ENCODE data around the gene MPP3. TPM values are rescaled to one million over a fixed set of nuclear protein-coding genes. Genes with fewer than 3 reads are reported as not detected.

MPP3 gene
- total RNA-seq, 1 donor from 2014 or later, result 37.0 TPM

- peaks cover 40 to 47% of the 10 kb centered on the region in 2 donors for H3K36me3 ChIP-seq
- no peak overlapping the region for H3K27ac ChIP-seq
- H3K27me3 ChIP-seq, result no peaks in the 10 kb centered on the region
- no peaks in the 10 kb centered on the region for H3K4me1 ChIP-seq
- intact Hi-C loops (cut with DNase I), result no loop called here
- no peak for DNase-seq (ENCODE audit: low spot score in 2 of 2)
- H3K4me3 ChIP-seq, result no peak overlapping the region
- no peak for TF ChIP-seq CTCF (IDR thresholded peaks at IDR 0.05)
- H3K9me3 ChIP-seq, result no peaks in the 10 kb centered on the region
Observed at GRCh38 chr17:43879723-43880419, 46.9 kb upstream of the MPP3 start.

- DNase-seq (ENCODE audit: low spot score in 2 of 2), result peak in 1 of 2 donors; percentile 79
- peaks cover 40 to 47% of the 10 kb centered on the region in 2 donors for H3K36me3 ChIP-seq
- TF ChIP-seq CTCF (IDR thresholded peaks at IDR 0.05), result peak; percentile 87 to 97 (median 94)
- no peak overlapping the region for H3K4me3 ChIP-seq
- H3K27me3 ChIP-seq, result no peaks in the 10 kb centered on the region
- no peaks in the 10 kb centered on the region for H3K9me3 ChIP-seq
- no peaks in the 10 kb centered on the region for H3K4me1 ChIP-seq
- no peak overlapping the region for H3K27ac ChIP-seq
- intact Hi-C loops (cut with DNase I), result no loop called here
Observed at GRCh38 chr17:43878260-43879175, 45.6 kb upstream of the MPP3 start.

- no peak for DNase-seq (ENCODE audit: low spot score in 2 of 2)
- no peak overlapping the region for H3K4me3 ChIP-seq
- H3K36me3 ChIP-seq, result peaks cover 39 to 42% of the 10 kb centered on the region in 2 donors
- no peak for TF ChIP-seq CTCF (IDR thresholded peaks at IDR 0.05)
- H3K9me3 ChIP-seq, result no peaks in the 10 kb centered on the region
- H3K27me3 ChIP-seq, result no peaks in the 10 kb centered on the region
- no peaks in the 10 kb centered on the region for H3K4me1 ChIP-seq
- intact Hi-C loops (cut with DNase I), result no loop called here
- H3K27ac ChIP-seq, result no peak overlapping the region
Observed at GRCh38 chr17:43877451-43878155, 44.7 kb upstream of the MPP3 start.

GRCh38 chr17:43877031-43877430 is 44.1 kb upstream of the MPP3 start:
- H3K4me1 ChIP-seq, result no peaks in the 10 kb centered on the region
- no peak overlapping the region for H3K27ac ChIP-seq
- no peaks in the 10 kb centered on the region for H3K27me3 ChIP-seq
- H3K4me3 ChIP-seq, result no peak overlapping the region
- no peak for DNase-seq (ENCODE audit: low spot score in 2 of 2)
- H3K36me3 ChIP-seq, result peaks cover 33 to 39% of the 10 kb centered on the region in 2 donors
- intact Hi-C loops (cut with DNase I), result no loop called here
- no peak for TF ChIP-seq CTCF (IDR thresholded peaks at IDR 0.05)
- H3K9me3 ChIP-seq, result no peaks in the 10 kb centered on the region

GRCh38 chr17:43875476-43876147 is 42.7 kb upstream of the MPP3 start:
- intact Hi-C loops (cut with DNase I), result no loop called here
- TF ChIP-seq CTCF (IDR thresholded peaks at IDR 0.05), result no peak
- Histone ChIP-seq H3K4me1 (no peaks in the 10 kb centered on the region), H3K27me3 (no peaks in the 10 kb centered on the region), H3K36me3 (peaks cover 20 to 26% of the 10 kb centered on the region in 2 donors), H3K9me3 (no peaks in the 10 kb centered on the region), H3K4me3 (no peak overlapping the region), H3K27ac (no peak overlapping the region)
- no peak for DNase-seq (ENCODE audit: low spot score in 2 of 2)

Measured in ascending aorta (tissue), 2 donors.